GM21367 (cell line): ENCODE measurements around the gene SPRED2.

Experiments used
- ATAC-seq: cut with Tn5 transposase; IDR thresholded peaks from one replicate; pipeline ENCODE4 v1.9.1; 2021; ENCODE audit not compliant: unreplicated experiment

The SPRED2 gene

GRCh38 chr2:65369980-65370379 lies 62.4 kb downstream of the SPRED2 start:
- no peak for ATAC-seq

DNA sequence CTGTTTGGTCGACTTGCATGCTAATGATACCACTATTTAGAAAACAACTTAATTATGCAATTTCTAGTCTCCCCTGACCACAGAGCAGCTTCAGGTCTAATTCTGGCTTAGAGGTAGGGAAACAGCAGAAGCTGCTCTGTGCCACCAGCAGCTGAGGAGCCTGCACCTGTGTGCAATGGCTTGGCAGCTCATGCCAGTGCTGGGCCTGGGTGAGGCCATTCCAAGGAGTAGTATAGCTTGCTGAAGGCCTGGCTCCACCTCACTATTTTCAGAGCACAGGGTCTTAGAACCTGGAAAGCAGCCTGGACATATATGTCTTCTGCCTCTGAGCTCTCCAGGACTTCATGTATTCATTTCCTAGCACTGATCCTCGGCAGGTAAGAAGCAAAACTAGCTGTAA lies 62.8 kb downstream of the SPRED2 start:
- no peak for ATAC-seq

DNA sequence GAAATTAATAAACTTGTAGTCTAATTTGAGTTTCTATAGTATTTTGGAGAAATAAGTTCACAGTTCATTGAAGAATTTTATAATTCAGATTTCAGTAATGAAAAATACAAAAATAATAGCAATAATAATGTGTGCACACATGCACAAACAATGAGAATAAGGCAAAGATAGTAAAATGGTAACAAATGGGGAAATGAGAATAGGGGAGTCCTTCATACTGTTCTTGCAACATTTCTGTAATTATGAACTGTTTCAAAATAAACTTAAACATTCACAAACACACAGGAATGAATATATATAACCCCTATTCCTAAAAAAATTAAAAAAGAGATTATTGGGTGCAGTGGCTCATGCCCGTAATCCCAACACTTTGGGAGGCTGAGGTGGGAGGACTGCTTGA lies 63.9 kb downstream of the SPRED2 start:
- ATAC-seq: no peak

- ATAC-seq: no peak
Measured at GRCh38 chr2:65367524-65367923, 64.9 kb downstream of the SPRED2 start.

DNA sequence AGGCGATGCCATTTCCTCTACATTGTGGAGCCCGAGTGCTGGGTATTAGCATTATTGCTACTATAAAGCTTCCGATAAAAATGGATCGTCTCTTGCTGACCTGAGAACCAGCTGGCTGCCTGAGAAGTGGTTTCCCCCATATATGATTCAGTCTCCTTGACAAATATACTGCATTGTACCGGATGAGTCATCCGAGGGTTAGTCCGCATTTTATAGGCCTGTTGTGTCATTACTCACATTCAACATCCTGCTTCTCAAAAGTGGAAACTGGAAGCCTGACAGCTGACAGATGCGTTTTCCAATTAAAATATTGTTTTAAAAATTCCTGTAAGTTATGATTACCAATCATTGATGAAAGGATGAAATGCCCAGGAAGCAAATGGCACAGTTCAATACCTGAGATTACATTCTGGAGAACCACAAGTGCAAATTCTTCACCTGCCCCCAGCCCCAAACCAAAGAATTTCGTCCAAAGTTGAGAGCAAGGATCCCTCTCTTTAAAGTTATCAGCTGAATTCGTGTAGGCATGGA lies 65.7 kb downstream of the SPRED2 start:
- peak; percentile 54 for ATAC-seq

- ATAC-seq: no peak
Measured at GRCh38 chr2:65364986-65365733, 67.2 kb downstream of the SPRED2 start.

DNA sequence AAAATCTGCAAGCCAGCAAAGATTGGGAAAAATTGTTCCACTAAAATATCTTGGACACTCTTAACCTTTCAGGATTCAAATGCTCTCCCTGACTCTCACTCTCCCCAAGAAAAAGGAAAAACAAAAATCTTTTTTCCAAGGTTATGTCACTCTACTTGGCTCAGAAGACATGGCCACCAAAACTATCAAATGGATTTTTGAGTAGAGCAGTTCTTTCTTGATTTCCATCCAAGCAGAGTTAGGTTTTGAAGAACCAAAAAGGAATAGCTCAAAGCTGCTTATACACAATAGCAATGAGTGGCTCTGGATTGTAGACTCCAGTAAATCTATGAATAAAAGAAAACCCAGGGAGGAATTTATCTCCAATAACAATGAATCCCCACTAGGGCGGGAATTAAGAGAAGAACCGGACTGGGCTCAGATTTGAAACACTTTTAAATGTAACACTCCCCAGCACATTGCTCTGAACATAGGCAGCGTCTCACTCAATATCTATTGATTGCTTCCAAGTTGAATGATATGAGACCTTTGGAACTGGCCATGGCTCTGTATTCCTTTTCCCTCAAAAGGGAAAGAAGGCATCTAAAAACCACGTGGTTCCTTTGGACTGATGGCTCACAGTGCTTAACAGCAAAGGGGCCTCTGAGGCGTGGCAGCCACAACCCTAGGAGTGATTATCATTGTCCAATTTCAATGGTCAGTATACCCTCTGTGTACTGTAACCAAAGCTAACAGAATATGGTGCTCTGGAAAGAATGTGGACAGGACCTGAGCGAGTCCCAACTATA lies 68.3 kb downstream of the SPRED2 start:
- ATAC-seq: no peak

- no peak for ATAC-seq
Measured at GRCh38 chr2:65361623-65362022, 70.8 kb downstream of the SPRED2 start.

DNA sequence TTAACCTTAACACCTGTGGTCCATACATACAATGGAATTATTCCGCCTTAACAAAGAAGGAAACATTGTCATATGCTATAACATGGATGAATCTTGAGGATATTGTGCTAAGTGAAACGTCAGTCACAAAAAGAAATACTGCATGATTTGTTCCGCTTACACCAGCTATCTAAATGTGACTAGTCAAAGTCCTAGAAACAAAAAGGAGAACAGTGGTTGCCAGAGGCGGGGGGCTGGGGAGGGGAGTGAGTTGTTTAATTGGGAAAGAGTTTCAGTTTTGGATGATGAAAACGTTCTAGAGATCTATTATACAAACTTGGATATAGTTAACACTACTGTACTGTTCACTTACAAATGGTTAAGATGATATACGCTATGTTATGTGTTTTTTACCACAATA lies 72.0 kb downstream of the SPRED2 start:
- no peak for ATAC-seq

- no peak for ATAC-seq
Measured at GRCh38 chr2:65358678-65359400, 73.6 kb downstream of the SPRED2 start.

DNA sequence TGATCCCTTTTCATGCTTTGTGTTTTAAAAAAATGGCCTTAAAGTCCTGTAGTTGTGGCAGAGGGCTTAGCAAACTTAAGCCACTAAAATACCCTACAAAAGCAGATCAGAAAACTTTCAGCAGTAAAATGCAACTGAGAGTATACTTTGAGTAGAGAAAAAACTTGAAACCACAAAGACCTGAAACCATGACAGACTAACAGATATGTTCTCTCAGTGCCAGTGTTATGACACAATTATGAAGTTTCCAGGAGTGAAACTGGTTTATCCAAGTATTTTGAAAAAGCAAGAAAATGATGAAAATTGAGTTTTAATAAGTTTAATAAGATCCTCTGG lies 74.5 kb downstream of the SPRED2 start:
- ATAC-seq: peak; percentile 72

DNA sequence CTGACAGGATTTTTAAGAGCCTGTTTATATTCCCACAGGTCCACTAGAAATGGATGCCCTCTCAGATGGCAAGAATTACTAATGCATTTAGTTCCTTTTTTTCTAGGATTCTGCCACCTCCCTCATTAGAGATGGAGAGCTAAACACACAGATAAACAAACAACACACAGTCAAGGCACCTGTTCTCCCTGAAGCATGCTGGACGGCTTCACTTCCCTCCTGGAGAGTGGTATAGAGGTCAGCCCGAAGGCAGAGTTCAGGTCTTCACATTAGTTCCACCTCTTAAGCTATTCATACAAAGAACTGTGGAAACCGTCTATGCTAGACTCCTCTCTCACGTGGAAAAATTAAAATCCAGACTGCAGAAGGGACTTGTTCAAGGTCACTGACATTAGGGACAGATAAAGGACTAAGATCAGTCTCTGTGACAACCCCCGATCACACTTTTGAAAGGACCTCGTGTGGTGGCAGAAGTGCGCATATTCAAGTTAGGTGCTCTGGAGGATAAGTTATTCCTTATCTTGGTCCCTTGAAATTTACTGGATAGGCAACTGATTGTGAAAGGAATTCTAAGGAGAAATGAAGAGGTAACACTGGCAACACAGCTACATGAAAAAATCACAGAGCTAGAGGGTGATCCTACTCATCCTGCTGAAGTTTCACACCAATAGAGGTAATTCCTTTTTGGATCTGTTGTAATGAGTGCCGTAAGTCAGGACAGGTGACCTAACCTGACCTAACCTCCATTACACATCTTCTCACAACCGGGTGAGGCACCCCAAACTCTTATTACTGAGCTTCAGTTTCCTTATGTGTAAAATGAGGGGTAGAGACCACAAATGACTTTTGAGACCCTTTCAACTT lies 75.1 kb downstream of the SPRED2 start:
- peak; percentile 2 for ATAC-seq

- no peak for ATAC-seq
Measured at GRCh38 chr2:65355186-65355831, 77.1 kb downstream of the SPRED2 start.

DNA sequence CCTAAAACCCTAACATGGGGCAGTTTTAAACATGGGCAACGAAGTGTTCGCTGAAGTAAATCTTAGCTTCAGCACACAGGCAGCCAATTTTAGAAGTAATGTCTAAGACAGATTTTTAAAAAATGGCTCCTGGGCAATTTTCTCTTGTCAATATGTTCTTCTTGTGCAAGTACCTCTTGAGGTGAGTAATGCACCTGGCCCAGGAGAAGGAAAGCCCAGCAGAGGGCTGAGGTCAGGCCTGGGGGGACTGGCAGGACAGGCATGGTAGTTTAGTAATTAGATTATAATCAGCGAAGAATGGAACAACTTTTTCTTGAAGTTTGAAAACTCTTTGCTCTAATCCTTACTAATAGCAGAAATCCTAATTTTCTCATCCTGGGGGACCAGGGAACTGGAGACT lies 77.6 kb downstream of the SPRED2 start:
- no peak for ATAC-seq

DNA sequence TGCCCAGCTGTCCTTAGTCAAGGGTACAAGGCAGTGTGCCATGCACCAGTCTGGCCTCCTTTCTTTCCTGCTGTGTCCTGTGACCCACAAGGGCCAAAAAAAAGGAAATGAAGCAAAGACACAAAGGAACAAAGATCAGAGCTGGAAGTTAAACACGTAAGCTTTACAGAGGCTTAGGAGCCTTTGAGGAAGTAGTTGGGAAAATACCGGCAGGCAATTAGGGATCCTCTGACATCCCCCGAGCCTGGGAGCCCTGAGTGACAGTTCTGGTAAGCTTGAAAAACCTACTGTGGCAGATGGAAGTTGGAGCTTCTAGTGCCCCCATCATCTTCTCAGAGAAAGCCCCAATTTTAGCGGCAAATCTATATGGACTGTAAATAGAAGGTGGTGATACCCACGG lies 78.5 kb downstream of the SPRED2 start:
- ATAC-seq: no peak

DNA sequence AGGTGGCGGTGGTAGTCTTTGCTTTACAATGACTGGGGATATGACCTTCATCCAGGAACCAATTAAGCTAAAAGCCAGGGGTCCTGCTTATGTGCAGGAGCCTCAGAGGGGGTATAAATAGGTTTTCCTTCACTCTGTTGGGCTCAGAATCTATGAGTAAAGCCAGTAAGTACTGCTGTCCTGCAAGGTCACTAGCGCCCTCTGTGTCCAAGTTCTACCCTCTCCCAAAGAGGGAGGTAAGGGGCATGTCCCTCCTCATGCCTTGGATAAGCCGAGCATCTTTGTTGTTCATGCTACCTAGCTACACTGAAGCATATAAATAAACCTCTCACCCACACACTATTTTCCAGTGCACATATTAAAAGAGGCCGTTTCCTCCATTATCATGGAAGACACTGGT lies 79.4 kb downstream of the SPRED2 start:
- no peak for ATAC-seq

GRCh38 chr2:65351948-65352595 lies 80.3 kb downstream of the SPRED2 start:
- ATAC-seq: no peak

DNA sequence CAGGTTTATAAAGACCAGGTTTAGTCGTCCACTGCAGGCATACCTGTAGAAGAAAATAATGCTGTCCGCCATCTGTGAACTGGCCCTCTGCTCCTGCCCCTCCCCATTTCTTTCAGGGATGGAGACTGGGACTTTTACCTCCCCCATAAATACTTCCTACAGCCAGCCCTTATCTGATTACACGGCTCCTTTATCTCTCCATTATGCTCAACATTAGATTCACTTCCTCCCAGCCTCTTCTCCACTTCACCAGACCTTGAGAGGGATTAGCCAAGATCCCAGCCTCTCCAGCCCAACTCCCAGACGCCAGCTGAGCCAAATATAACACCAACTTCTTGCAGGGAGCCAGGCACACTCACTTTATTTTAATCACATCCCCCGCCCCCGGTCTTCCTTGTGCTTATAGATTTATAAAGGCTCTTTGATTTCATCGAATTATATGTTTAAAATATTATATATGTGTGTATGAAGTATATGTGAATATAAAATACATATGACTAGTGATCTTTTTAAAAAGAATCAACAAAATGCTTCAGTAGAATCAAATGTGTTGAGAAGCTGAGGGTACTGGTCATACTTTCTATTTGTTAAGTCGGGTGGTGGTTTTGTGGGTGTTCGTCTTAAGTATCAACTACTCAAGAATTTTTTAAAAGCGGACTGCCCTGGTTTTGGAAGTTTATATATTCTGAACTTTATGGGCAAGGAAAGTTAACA lies 81.0 kb downstream of the SPRED2 start:
- no peak for ATAC-seq

DNA sequence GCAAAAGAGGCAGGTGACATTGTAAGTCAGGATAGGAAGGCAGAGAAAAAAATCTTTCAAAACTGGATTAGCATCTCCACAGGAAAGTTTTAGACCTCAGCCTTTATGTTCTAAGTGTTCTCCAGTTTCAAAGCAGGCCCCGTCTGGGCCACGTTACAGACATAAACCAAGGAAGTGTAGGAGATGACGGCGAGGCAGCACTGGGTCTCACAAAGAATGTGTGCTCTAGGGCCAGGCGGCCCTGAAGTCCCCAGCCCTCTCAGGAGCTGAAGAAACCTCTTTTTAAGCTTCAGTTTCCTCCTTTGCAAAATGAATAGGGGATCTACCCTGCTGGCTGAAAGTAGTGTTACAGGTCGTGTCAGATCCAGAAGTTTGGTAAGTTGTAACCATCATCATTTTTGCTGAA lies 81.7 kb downstream of the SPRED2 start:
- no peak for ATAC-seq
